ENCODE data around the gene CYFIP2.

GRCh38 chr5:157252711-157253465 is 13.0 kb upstream of the CYFIP2 start:
- TF ChIP-seq EP300 (IDR thresholded peaks at IDR 0.05; ENCODE audit: borderline replicate concordance in 1 of 2, low read depth in 2 of 2, low read length in 2 of 2), result no peak
- no peak for TF ChIP-seq CTCF (IDR thresholded peaks at IDR 0.05; ENCODE audit: control extremely low read depth in 1 of 3, insufficient read depth in 1 of 3, low read depth in 1 of 3, low read length in 3 of 3)
- no peak for TF ChIP-seq BACH1 (IDR thresholded peaks at IDR 0.05; ENCODE audit: low read length)
- no peak for TF ChIP-seq POLR2A (IDR thresholded peaks at IDR 0.05; ENCODE audit: control extremely low read depth in 1 of 2, low read depth in 2 of 2, low read length in 2 of 2)
- TF ChIP-seq ATF2 (IDR thresholded peaks at IDR 0.05; ENCODE audit: low read length), result no peak
- TF ChIP-seq TAF1 (IDR thresholded peaks at IDR 0.05; ENCODE audit: low read depth, low read length), result no peak
- no peak for TF ChIP-seq POLR2AphosphoS5 (IDR thresholded peaks at IDR 0.05; ENCODE audit: low read depth, low read length)
- TF ChIP-seq YY1 (IDR thresholded peaks at IDR 0.05; ENCODE audit: low read depth, low read length), result no peak
- no peak for TF ChIP-seq USF2 (IDR thresholded peaks at IDR 0.05; ENCODE audit: low read length)
- no peak for TF ChIP-seq ZNF274 (IDR thresholded peaks at IDR 0.05; ENCODE audit: borderline replicate concordance, extremely low read depth, low read length)
- TF ChIP-seq CEBPB (IDR thresholded peaks at IDR 0.05; ENCODE audit: low read depth, low read length), result no peak

Measured in H1 (cell line).